Measurements from ENCODE around the gene AKT3.

DNA sequence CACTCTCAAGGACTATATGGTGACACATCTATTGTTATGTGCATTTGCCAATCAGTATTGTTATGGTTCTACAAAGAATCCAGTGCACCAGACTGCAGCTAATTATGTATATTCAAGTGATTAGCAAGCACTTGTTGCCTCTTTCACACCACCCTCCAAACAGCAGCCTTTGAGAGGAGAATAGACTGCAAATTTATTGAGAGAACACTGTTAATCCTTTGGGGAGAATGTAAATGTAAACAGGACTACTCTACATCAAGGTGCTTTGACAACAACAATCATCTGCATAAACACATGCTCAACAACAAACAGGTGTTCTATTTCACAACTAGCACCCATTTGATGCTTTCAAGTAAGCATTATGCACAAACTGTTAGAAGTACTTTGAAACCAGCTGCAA, 117.4 kb downstream of the AKT3 start:
- TF ChIP-seq CTCF (optimal IDR thresholded peaks at IDR 0.05 in 1 of 3, IDR thresholded peaks at IDR 0.05 in 1 of 3, conservative IDR thresholded peaks at IDR 0.05 in 1 of 3; ENCODE audit: extremely low read depth in 1 of 3, insufficient read depth in 2 of 3, low read length in 3 of 3) (no peak), EZH2 (IDR thresholded peaks at IDR 0.05; ENCODE audit: low read length) (no peak)
